ENCODE measurements around the gene SNX1.
"Not testable (repeated sequence)": the region's sequence is repeated elsewhere in the genome, so short reads cannot be mapped to it uniquely, and the experiment has no call there.

The SNX1 gene

DNA sequence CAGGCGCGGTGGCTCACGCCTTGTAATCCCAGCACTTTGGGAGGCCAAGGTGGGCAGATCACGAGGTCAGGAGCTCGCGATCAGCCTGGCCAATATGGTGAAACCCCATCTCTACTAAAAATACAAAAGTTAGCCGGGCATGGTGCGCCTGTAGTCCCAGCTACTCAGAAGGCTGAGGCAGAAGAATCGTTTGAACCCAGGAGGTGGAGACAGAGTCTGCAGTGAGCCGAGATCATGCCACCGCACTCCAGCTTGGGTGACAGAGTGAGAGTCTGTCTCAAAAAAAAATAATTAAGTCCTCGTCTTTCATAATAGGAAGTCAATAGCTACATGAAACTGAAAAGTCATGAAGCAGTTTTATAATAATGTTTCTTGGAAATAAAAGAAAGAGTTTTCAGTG, 42.1 kb upstream of the SNX1 start:
- H2BK5ac ChIP-seq (ENCODE audit: low read depth, low read length, poor library complexity, severe bottlenecking); H3K4me3 ChIP-seq (ENCODE audit: insufficient read depth in 1 of 2, low read depth in 1 of 2, low read length in 2 of 2); H3K14ac ChIP-seq (ENCODE audit: low read length in 2 of 2); H2BK120ac ChIP-seq (ENCODE audit: low read depth, low read length); H3K36me3 ChIP-seq (ENCODE audit: control insufficient read depth in 1 of 2, insufficient read depth in 2 of 2, low read depth in 1 of 2, low read length in 2 of 2); H3K18ac ChIP-seq (ENCODE audit: low read depth in 1 of 2, low read length in 2 of 2); H3K23ac ChIP-seq (ENCODE audit: low read length in 2 of 2); H3K4me2 ChIP-seq (ENCODE audit: low read length, poor library complexity, severe bottlenecking); DNase-seq; H3K4ac ChIP-seq (ENCODE audit: low read depth in 1 of 2, low read length in 2 of 2); H3K9me3 ChIP-seq (ENCODE audit: control insufficient read depth, low read length); H2AK5ac ChIP-seq (ENCODE audit: low read length, severe bottlenecking); H2BK15ac ChIP-seq (ENCODE audit: low read depth, poor library complexity, severe bottlenecking); H4K8ac ChIP-seq (ENCODE audit: low read length); H2AFZ ChIP-seq (ENCODE audit: low read depth, low read length); H4K91ac ChIP-seq (ENCODE audit: low read length); H3K4me1 ChIP-seq (ENCODE audit: control insufficient read depth, insufficient read depth, low read depth, low read length); H2BK12ac ChIP-seq (ENCODE audit: low read length in 2 of 2); H3K79me1 ChIP-seq (replicated peaks; ENCODE audit: low read length, poor library complexity, severe bottlenecking); H3K9ac ChIP-seq (ENCODE audit: low read length); H3K27ac ChIP-seq (ENCODE audit: low read length, poor library complexity, severe bottlenecking): not testable (repeated sequence)
- H3K27me3 ChIP-seq (ENCODE audit: control insufficient read depth in 1 of 2, insufficient read depth in 1 of 2, low read length in 2 of 2): peaks cover 8 to 14% of the 10 kb centered on the region in 2 experiments
- WGBS: 93% methylated on average over 11 of the region's 12 CpGs

DNA sequence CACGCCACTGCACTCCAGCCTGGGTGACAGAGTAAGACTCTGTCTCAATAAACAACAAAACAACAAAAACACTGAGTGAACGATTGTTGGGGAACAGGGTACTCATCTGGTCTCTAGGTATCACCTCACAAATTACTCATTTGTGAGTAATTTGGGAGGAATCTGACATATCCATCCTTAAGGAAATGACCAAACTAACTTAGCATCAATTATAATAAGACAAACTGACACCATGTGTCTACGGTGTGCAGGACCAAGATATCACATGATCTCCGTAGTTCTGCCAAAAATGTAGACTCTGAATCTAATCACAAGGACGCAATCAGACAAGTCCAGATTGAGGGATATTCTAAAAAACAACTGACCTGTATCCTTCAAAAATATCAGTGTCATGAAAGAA, 37.5 kb upstream of the SNX1 start:
- Histone ChIP-seq H3K79me1 (replicated peaks; ENCODE audit: low read length, poor library complexity, severe bottlenecking) (no peaks in the 10 kb centered on the region), H3K27ac (ENCODE audit: low read length, poor library complexity, severe bottlenecking) (no peak overlapping the region), H3K14ac (ENCODE audit: low read length in 2 of 2) (no peak overlapping the region), H3K18ac (ENCODE audit: low read depth in 1 of 2, low read length in 2 of 2) (no peak overlapping the region), H3K9ac (ENCODE audit: low read length) (no peak overlapping the region), H3K27me3 (ENCODE audit: control insufficient read depth in 1 of 2, insufficient read depth in 1 of 2, low read length in 2 of 2) (no peaks in the 10 kb centered on the region), H3K36me3 (ENCODE audit: control insufficient read depth in 1 of 2, insufficient read depth in 2 of 2, low read depth in 1 of 2, low read length in 2 of 2) (no peaks in the 10 kb centered on the region), H3K4ac (ENCODE audit: low read depth in 1 of 2, low read length in 2 of 2) (no peak overlapping the region), H2BK5ac (ENCODE audit: low read depth, low read length, poor library complexity, severe bottlenecking) (no peak overlapping the region), H2BK15ac (ENCODE audit: low read depth, poor library complexity, severe bottlenecking) (no peak overlapping the region), H2BK12ac (ENCODE audit: low read length in 2 of 2) (no peak overlapping the region), H4K8ac (ENCODE audit: low read length) (no peak overlapping the region), H2AK5ac (ENCODE audit: low read length, severe bottlenecking) (no peak overlapping the region), H3K4me2 (ENCODE audit: low read length, poor library complexity, severe bottlenecking) (no peak overlapping the region), H3K4me3 (ENCODE audit: insufficient read depth in 1 of 2, low read depth in 1 of 2, low read length in 2 of 2) (no peak overlapping the region), H4K91ac (ENCODE audit: low read length) (no peak overlapping the region), H3K4me1 (ENCODE audit: control insufficient read depth, insufficient read depth, low read depth, low read length) (no peaks in the 10 kb centered on the region), H2AFZ (ENCODE audit: low read depth, low read length) (no peak overlapping the region), H3K9me3 (ENCODE audit: control insufficient read depth, low read length) (no peaks in the 10 kb centered on the region), H3K23ac (ENCODE audit: low read length in 2 of 2) (no peak overlapping the region), H2BK120ac (ENCODE audit: low read depth, low read length) (no peak overlapping the region)
- no peak for DNase-seq
- WGBS: 32% methylated on average over 3 of the region's 5 CpGs

DNA sequence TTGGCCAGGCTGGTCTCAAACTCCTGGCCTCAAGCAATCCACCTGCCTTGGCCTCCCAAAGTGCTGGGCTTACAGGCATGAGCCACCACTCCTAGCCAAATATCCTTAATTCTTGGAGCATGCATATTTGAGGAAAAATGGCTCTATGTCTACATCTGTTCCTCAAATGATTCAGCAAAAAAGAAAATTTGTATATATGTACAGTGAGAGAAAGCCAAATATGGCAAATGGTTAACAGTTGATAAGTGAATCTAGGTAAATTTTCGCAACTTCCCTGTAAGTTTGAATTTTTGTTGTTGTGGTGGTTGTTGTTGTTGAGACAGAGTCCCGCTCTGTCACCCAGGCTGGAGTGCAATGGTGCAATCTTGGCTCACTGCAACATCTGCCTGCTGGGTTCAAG, 36.7 kb upstream of the SNX1 start:
- H3K4me1 ChIP-seq (ENCODE audit: control insufficient read depth, insufficient read depth, low read depth, low read length); H2AFZ ChIP-seq (ENCODE audit: low read depth, low read length); DNase-seq; H2BK120ac ChIP-seq (ENCODE audit: low read depth, low read length); H3K36me3 ChIP-seq (ENCODE audit: control insufficient read depth in 1 of 2, insufficient read depth in 2 of 2, low read depth in 1 of 2, low read length in 2 of 2); H4K91ac ChIP-seq (ENCODE audit: low read length); H3K9ac ChIP-seq (ENCODE audit: low read length); H4K8ac ChIP-seq (ENCODE audit: low read length); H2BK5ac ChIP-seq (ENCODE audit: low read depth, low read length, poor library complexity, severe bottlenecking); H3K4me2 ChIP-seq (ENCODE audit: low read length, poor library complexity, severe bottlenecking); H3K4me3 ChIP-seq (ENCODE audit: insufficient read depth in 1 of 2, low read depth in 1 of 2, low read length in 2 of 2); H3K18ac ChIP-seq (ENCODE audit: low read depth in 1 of 2, low read length in 2 of 2); H3K23ac ChIP-seq (ENCODE audit: low read length in 2 of 2); H3K14ac ChIP-seq (ENCODE audit: low read length in 2 of 2); H3K9me3 ChIP-seq (ENCODE audit: control insufficient read depth, low read length); H2BK15ac ChIP-seq (ENCODE audit: low read depth, poor library complexity, severe bottlenecking); H3K27ac ChIP-seq (ENCODE audit: low read length, poor library complexity, severe bottlenecking); H2AK5ac ChIP-seq (ENCODE audit: low read length, severe bottlenecking); H3K27me3 ChIP-seq (ENCODE audit: control insufficient read depth in 1 of 2, insufficient read depth in 1 of 2, low read length in 2 of 2); H3K79me1 ChIP-seq (replicated peaks; ENCODE audit: low read length, poor library complexity, severe bottlenecking); H2BK12ac ChIP-seq (ENCODE audit: low read length in 2 of 2); H3K4ac ChIP-seq (ENCODE audit: low read depth in 1 of 2, low read length in 2 of 2): not testable (repeated sequence)
- 100% methylated on average over 2 of the region's 2 CpGs for WGBS

DNA sequence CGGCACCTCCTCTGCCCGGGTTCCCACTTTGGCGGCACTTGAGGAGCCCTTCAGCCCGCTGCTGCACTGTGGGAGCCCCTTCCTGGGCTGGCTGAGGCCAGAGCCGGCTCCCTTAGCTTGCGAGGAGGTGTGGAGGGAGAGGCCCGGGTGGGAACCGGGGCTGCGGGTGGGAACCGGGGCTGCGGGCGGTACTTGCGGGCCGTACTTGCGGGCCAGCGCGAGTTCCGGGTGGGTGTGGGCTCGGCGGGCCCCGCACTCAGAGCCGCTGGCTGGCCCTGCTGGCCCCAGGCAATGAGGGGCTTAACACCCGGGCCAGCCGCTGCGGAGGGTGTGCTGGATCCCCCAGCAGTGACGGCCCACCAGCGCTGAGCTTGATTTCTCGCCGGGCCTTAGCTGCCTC, 35.1 kb upstream of the SNX1 start:
- Histone ChIP-seq H2AK5ac (ENCODE audit: low read length, severe bottlenecking) (no peak overlapping the region), H2BK15ac (ENCODE audit: low read depth, poor library complexity, severe bottlenecking) (no peak overlapping the region), H3K4me2 (ENCODE audit: low read length, poor library complexity, severe bottlenecking) (no peak overlapping the region), H3K14ac (ENCODE audit: low read length in 2 of 2) (no peak overlapping the region), H3K4me3 (ENCODE audit: insufficient read depth in 1 of 2, low read depth in 1 of 2, low read length in 2 of 2) (no peak overlapping the region), H2BK12ac (ENCODE audit: low read length in 2 of 2) (no peak overlapping the region), H4K8ac (ENCODE audit: low read length) (no peak overlapping the region), H3K4ac (ENCODE audit: low read depth in 1 of 2, low read length in 2 of 2) (no peak overlapping the region), H3K79me1 (replicated peaks; ENCODE audit: low read length, poor library complexity, severe bottlenecking) (no peaks in the 10 kb centered on the region), H2BK120ac (ENCODE audit: low read depth, low read length) (no peak overlapping the region), H3K9me3 (ENCODE audit: control insufficient read depth, low read length) (no peaks in the 10 kb centered on the region), H3K9ac (ENCODE audit: low read length) (no peak overlapping the region), H3K27ac (ENCODE audit: low read length, poor library complexity, severe bottlenecking) (no peak overlapping the region), H3K23ac (ENCODE audit: low read length in 2 of 2) (no peak overlapping the region), H3K18ac (ENCODE audit: low read depth in 1 of 2, low read length in 2 of 2) (no peak overlapping the region), H2BK5ac (ENCODE audit: low read depth, low read length, poor library complexity, severe bottlenecking) (no peak overlapping the region), H3K27me3 (ENCODE audit: control insufficient read depth in 1 of 2, insufficient read depth in 1 of 2, low read length in 2 of 2) (no peaks in the 10 kb centered on the region), H3K36me3 (ENCODE audit: control insufficient read depth in 1 of 2, insufficient read depth in 2 of 2, low read depth in 1 of 2, low read length in 2 of 2) (no peaks in the 10 kb centered on the region), H4K91ac (ENCODE audit: low read length) (no peak overlapping the region), H2AFZ (ENCODE audit: low read depth, low read length) (no peak overlapping the region), H3K4me1 (ENCODE audit: control insufficient read depth, insufficient read depth, low read depth, low read length) (no peaks in the 10 kb centered on the region)
- no peak for DNase-seq
- WGBS: 94% methylated on average over 24 of the region's 29 CpGs

Data from mesenchymal stem cell (in vitro differentiated cells and primary cell).